HG03354 (cell line): Measurements from ENCODE around the gene ST14.
"Not testable (repeated sequence)": the region's sequence is repeated elsewhere in the genome, so short reads cannot be mapped to it uniquely, and the experiment has no call there.

Experiments used
- ATAC-seq: cut with Tn5 transposase; IDR thresholded peaks from one replicate; pipeline ENCODE4 v1.9.1; 2021; ENCODE audit warnings: mild to moderate bottlenecking; ENCODE audit not compliant: unreplicated experiment, poor library complexity, severe bottlenecking

ST14 gene

GRCh38 chr11:130216221-130216550 is 56.6 kb downstream of the ST14 start:
- ATAC-seq: no peak

GRCh38 chr11:130216591-130217132 is 57.1 kb downstream of the ST14 start:
- ATAC-seq: no peak

GRCh38 chr11:130217133-130218031 is 57.8 kb downstream of the ST14 start:
- no peak for ATAC-seq

GRCh38 chr11:130218501-130219070 is 59.0 kb downstream of the ST14 start:
- ATAC-seq: no peak

- no peak for ATAC-seq
These were observed 59.6 kb downstream of the ST14 start for GRCh38 chr11:130219148-130219547.

- no peak for ATAC-seq
These were observed 60.9 kb downstream of the ST14 start for GRCh38 chr11:130220311-130221035.

GRCh38 chr11:130223291-130223971 is 63.8 kb downstream of the ST14 start:
- ATAC-seq: no peak

GRCh38 chr11:130227373-130227772 is 67.8 kb downstream of the ST14 start:
- ATAC-seq: no peak

- ATAC-seq: not testable (repeated sequence)
These were observed 73.9 kb downstream of the ST14 start for GRCh38 chr11:130233486-130233885.

- not testable (repeated sequence) for ATAC-seq
These were observed 74.3 kb downstream of the ST14 start for GRCh38 chr11:130233888-130234287.

GRCh38 chr11:130234315-130234714 is 74.7 kb downstream of the ST14 start:
- no peak for ATAC-seq

- ATAC-seq: no peak
These were observed 77.9 kb downstream of the ST14 start for GRCh38 chr11:130237282-130238006.

- ATAC-seq: no peak
These were observed 82.1 kb downstream of the ST14 start for GRCh38 chr11:130241713-130242112.

GRCh38 chr11:130243816-130244215 is 84.2 kb downstream of the ST14 start:
- peak; percentile 87 for ATAC-seq

GRCh38 chr11:130244848-130245247 is 85.3 kb downstream of the ST14 start:
- no peak for ATAC-seq

GRCh38 chr11:130245375-130245774 is 85.8 kb downstream of the ST14 start:
- ATAC-seq: not testable (repeated sequence)

GRCh38 chr11:130246270-130246669 is 86.7 kb downstream of the ST14 start:
- ATAC-seq: no peak

GRCh38 chr11:130246738-130247137 is 87.2 kb downstream of the ST14 start:
- ATAC-seq: no peak

- ATAC-seq: no peak
These were observed 87.7 kb downstream of the ST14 start for GRCh38 chr11:130247319-130247718.
